ENCODE data around the gene SHC3. TPM values are rescaled to one million over a fixed set of nuclear protein-coding genes. Genes with fewer than 3 reads are reported as not detected.

SHC3 gene
- total RNA-seq, 1 donor from 2014 or later, result not detected

- no peak for DNase-seq (ENCODE audit: low spot score)
- H3K36me3 Mint-ChIP-seq (ENCODE audit: low read depth), result no peaks in the 10 kb centered on the region
- H3K4me1 Mint-ChIP-seq (ENCODE audit: low read depth), result no peaks in the 10 kb centered on the region
- H3K27me3 Mint-ChIP-seq (ENCODE audit: insufficient read depth), result no peaks in the 10 kb centered on the region
- H3K4me3 Mint-ChIP-seq, result no peak overlapping the region
- intact Hi-C loops (cut with micrococcal nuclease), result no loop called here
- H3K27ac Mint-ChIP-seq, result no peak overlapping the region
- H3K9me3 Mint-ChIP-seq, result no peaks in the 10 kb centered on the region
Measured at GRCh38 chr9:89011683-89012082, 166.9 kb downstream of the SHC3 start.

- no peak overlapping the region for H3K4me3 Mint-ChIP-seq
- intact Hi-C loops (cut with micrococcal nuclease), result no loop called here
- H3K4me1 Mint-ChIP-seq (ENCODE audit: low read depth), result no peaks in the 10 kb centered on the region
- no peaks in the 10 kb centered on the region for H3K36me3 Mint-ChIP-seq (ENCODE audit: low read depth)
- H3K27ac Mint-ChIP-seq, result no peak overlapping the region
- DNase-seq (ENCODE audit: low spot score), result no peak
- no peaks in the 10 kb centered on the region for H3K27me3 Mint-ChIP-seq (ENCODE audit: insufficient read depth)
- no peaks in the 10 kb centered on the region for H3K9me3 Mint-ChIP-seq
Measured at GRCh38 chr9:89010526-89011111, 168.0 kb downstream of the SHC3 start.

GRCh38 chr9:89010056-89010455, 168.6 kb downstream of the SHC3 start:
- Mint-ChIP-seq H3K4me3 (no peak overlapping the region), H3K27ac (no peak overlapping the region), H3K9me3 (no peaks in the 10 kb centered on the region), H3K36me3 (ENCODE audit: low read depth) (no peaks in the 10 kb centered on the region), H3K4me1 (ENCODE audit: low read depth) (no peaks in the 10 kb centered on the region), H3K27me3 (ENCODE audit: insufficient read depth) (no peaks in the 10 kb centered on the region)
- intact Hi-C loops (cut with micrococcal nuclease), result no loop called here
- no peak for DNase-seq (ENCODE audit: low spot score)

- Mint-ChIP-seq H3K36me3 (ENCODE audit: low read depth) (no peaks in the 10 kb centered on the region), H3K4me1 (ENCODE audit: low read depth) (no peaks in the 10 kb centered on the region), H3K27ac (no peak overlapping the region), H3K4me3 (no peak overlapping the region), H3K9me3 (no peaks in the 10 kb centered on the region), H3K27me3 (ENCODE audit: insufficient read depth) (no peaks in the 10 kb centered on the region)
- DNase-seq (ENCODE audit: low spot score), result no peak
- intact Hi-C loops (cut with micrococcal nuclease), result no loop called here
Measured at GRCh38 chr9:89009546-89009840, 169.1 kb downstream of the SHC3 start.

- Mint-ChIP-seq H3K9me3 (no peaks in the 10 kb centered on the region), H3K27me3 (ENCODE audit: insufficient read depth) (no peaks in the 10 kb centered on the region), H3K27ac (no peak overlapping the region), H3K4me3 (no peak overlapping the region), H3K4me1 (ENCODE audit: low read depth) (no peaks in the 10 kb centered on the region), H3K36me3 (ENCODE audit: low read depth) (no peaks in the 10 kb centered on the region)
- DNase-seq (ENCODE audit: low spot score), result no peak
- intact Hi-C loops (cut with micrococcal nuclease), result no loop called here
Measured at GRCh38 chr9:89008744-89009545, 169.7 kb downstream of the SHC3 start.

- no peaks in the 10 kb centered on the region for H3K4me1 Mint-ChIP-seq (ENCODE audit: low read depth)
- H3K9me3 Mint-ChIP-seq, result no peaks in the 10 kb centered on the region
- no peak overlapping the region for H3K4me3 Mint-ChIP-seq
- intact Hi-C loops (cut with micrococcal nuclease), result no loop called here
- peaks cover 5% of the 10 kb centered on the region for H3K27me3 Mint-ChIP-seq (ENCODE audit: insufficient read depth)
- no peaks in the 10 kb centered on the region for H3K36me3 Mint-ChIP-seq (ENCODE audit: low read depth)
- no peak overlapping the region for H3K27ac Mint-ChIP-seq
- no peak for DNase-seq (ENCODE audit: low spot score)
Measured at GRCh38 chr9:89008055-89008743, 170.4 kb downstream of the SHC3 start.

- no peak overlapping the region for H3K4me3 Mint-ChIP-seq
- H3K27me3 Mint-ChIP-seq (ENCODE audit: insufficient read depth), result peaks cover 5% of the 10 kb centered on the region
- DNase-seq (ENCODE audit: low spot score), result no peak
- no peak overlapping the region for H3K27ac Mint-ChIP-seq
- intact Hi-C loops (cut with micrococcal nuclease), result no loop called here
- no peaks in the 10 kb centered on the region for H3K9me3 Mint-ChIP-seq
- no peaks in the 10 kb centered on the region for H3K4me1 Mint-ChIP-seq (ENCODE audit: low read depth)
- no peaks in the 10 kb centered on the region for H3K36me3 Mint-ChIP-seq (ENCODE audit: low read depth)
Measured at GRCh38 chr9:89006996-89007967, 171.3 kb downstream of the SHC3 start.

- intact Hi-C loops (cut with micrococcal nuclease), result no loop called here
- H3K36me3 Mint-ChIP-seq (ENCODE audit: low read depth), result no peaks in the 10 kb centered on the region
Measured at GRCh38 chr9:89006267-89006666, 172.4 kb downstream of the SHC3 start.

GRCh38 chr9:89005323-89005722, 173.3 kb downstream of the SHC3 start:
- intact Hi-C loops (cut with micrococcal nuclease), result no loop called here
- no peak overlapping the region for H3K4me3 Mint-ChIP-seq

More at GRCh38 chr9:89006267-89006666, 172.4 kb downstream of the SHC3 start:
- Mint-ChIP-seq H3K4me3 (no peak overlapping the region), H3K4me1 (ENCODE audit: low read depth) (no peaks in the 10 kb centered on the region), H3K27me3 (ENCODE audit: insufficient read depth) (peaks cover 9% of the 10 kb centered on the region), H3K27ac (no peak overlapping the region), H3K9me3 (no peaks in the 10 kb centered on the region)
- no peak for DNase-seq (ENCODE audit: low spot score)

GRCh38 chr9:89002987-89003386, 175.6 kb downstream of the SHC3 start:
- no peak overlapping the region for H3K27ac Mint-ChIP-seq
- peaks cover 6% of the 10 kb centered on the region for H3K4me1 Mint-ChIP-seq (ENCODE audit: low read depth)
- H3K4me3 Mint-ChIP-seq, result no peak overlapping the region
- H3K9me3 Mint-ChIP-seq, result no peaks in the 10 kb centered on the region
- H3K27me3 Mint-ChIP-seq (ENCODE audit: insufficient read depth), result peaks cover 14% of the 10 kb centered on the region
- H3K36me3 Mint-ChIP-seq (ENCODE audit: low read depth), result no peaks in the 10 kb centered on the region
- no peak for DNase-seq (ENCODE audit: low spot score)
- intact Hi-C loops (cut with micrococcal nuclease), result loop anchor here (5.0 kb wide), 1 partner anchor 896 kb away; no protein-coding TSS in a partner anchor

More at GRCh38 chr9:89005323-89005722, 173.3 kb downstream of the SHC3 start:
- no peak overlapping the region for H3K27ac Mint-ChIP-seq
- H3K9me3 Mint-ChIP-seq, result no peaks in the 10 kb centered on the region
- no peak for DNase-seq (ENCODE audit: low spot score)
- H3K4me1 Mint-ChIP-seq (ENCODE audit: low read depth), result peaks cover 6% of the 10 kb centered on the region
- H3K36me3 Mint-ChIP-seq (ENCODE audit: low read depth), result no peaks in the 10 kb centered on the region
- H3K27me3 Mint-ChIP-seq (ENCODE audit: insufficient read depth), result peaks cover 13% of the 10 kb centered on the region

GRCh38 chr9:89001917-89002540, 176.6 kb downstream of the SHC3 start:
- Mint-ChIP-seq H3K27ac (no peak overlapping the region), H3K36me3 (ENCODE audit: low read depth) (no peaks in the 10 kb centered on the region), H3K27me3 (ENCODE audit: insufficient read depth) (peaks cover 16% of the 10 kb centered on the region), H3K9me3 (no peaks in the 10 kb centered on the region), H3K4me1 (ENCODE audit: low read depth) (peaks cover 6% of the 10 kb centered on the region), H3K4me3 (no peak overlapping the region)
- DNase-seq (ENCODE audit: low spot score), result no peak
- intact Hi-C loops (cut with micrococcal nuclease), result loop anchor here (1.0 to 5.0 kb wide), 4 partner anchors 342 to 1051 kb away; no protein-coding TSS in a partner anchor
